Measurements from ENCODE around the gene ARHGAP22.

ARHGAP22 gene

DNA sequence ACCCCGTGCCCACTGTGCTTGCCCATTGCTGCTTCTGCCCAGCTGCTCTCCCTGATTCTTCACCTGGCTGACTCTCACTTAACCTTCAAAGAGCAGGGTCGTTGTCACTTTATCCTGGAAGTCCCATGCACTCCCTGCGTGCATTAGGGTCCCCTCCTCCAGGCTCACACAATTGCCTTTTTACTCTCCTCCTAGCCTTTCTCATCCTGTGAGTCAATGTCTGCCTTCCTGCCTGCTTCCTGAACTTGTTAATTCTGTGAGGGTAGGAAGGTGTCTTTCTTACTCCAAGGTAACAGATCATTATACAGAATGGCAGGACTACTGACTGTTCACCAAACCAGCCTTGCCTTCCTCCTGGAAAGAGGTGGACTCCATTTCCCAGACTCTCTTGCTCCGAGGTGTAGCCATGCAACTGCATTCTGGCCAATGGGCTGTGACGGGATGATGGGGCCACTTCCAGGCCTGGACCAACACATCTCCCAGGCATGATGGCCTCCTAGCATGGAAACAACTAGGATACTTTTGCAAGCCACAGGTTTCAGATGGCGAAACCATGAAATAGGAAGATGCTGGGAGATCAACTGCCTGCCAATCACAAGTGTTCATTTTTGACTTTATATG is 54.7 kb downstream of the ARHGAP22 start:
- no peak for DNase-seq

DNA sequence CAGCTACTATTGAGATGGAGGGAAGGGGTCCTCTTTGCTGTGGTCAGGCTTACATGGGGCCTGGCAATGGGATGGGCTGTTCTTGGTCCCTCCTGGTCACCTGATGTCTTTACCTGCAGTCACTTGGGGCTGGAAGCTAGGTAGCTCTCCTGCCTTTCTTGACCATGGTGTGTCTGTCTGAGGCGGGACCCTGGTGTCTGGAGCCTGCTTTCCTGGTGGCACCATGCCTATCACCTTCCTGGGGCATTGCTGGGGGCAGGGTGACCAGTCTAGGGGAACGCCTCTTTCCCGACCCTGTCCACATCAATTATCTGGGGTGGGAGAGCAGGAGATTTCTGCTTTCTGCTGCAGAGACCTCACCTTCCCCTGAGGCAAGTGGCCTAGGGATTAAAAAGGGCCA is 55.6 kb downstream of the ARHGAP22 start:
- DNase-seq, result no peak

DNA sequence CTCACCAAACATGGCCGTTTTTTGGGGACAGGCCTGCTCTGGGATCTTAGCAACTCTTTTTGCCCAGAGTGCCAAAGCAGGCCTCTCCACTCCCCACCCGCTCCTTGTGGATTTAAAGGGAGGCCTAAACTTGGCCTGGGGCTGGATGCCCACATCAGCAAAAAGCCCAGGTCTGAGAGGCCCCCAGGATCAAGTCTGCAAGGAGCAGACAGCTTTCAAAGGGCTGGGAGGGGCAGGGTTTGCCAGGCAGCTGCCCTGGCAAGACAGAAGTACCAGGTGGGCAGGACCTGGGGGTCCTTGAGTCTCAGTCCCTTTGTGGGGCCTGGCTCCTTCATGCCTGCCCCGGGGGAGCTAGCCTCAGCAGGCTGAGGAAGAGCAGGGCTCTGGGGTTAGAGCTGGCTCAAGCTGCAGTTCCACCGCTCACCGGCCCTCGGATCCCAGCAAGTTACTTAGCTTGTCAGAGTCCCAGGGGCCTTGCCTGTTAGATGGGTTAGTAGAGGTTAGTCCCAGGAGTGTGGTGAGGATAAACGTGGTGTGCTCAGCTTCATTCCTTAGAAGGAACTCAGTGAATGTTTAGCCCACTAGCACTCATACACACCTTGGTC is 56.2 kb downstream of the ARHGAP22 start:
- DNase-seq, result no peak

DNA sequence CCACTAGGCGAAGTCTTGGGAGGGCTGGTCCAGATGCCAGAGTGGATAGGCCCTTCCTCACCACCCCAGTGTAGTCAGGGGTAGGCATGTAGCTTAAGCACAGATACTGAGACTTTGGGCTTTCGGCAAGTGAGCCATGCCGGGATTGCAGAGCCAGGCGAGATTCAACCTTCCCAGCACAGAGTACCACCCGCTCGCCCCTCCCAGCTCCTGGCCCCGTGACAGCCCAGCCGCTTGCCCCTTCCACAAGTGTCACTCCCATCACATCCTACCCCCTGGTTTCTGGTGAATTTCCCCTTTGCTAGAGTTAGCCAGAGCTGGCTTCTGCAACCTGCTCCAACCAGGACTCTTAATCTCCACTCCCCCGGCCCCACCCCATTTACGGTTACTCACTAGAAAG is 56.9 kb downstream of the ARHGAP22 start:
- DNase-seq, result no peak

DNA sequence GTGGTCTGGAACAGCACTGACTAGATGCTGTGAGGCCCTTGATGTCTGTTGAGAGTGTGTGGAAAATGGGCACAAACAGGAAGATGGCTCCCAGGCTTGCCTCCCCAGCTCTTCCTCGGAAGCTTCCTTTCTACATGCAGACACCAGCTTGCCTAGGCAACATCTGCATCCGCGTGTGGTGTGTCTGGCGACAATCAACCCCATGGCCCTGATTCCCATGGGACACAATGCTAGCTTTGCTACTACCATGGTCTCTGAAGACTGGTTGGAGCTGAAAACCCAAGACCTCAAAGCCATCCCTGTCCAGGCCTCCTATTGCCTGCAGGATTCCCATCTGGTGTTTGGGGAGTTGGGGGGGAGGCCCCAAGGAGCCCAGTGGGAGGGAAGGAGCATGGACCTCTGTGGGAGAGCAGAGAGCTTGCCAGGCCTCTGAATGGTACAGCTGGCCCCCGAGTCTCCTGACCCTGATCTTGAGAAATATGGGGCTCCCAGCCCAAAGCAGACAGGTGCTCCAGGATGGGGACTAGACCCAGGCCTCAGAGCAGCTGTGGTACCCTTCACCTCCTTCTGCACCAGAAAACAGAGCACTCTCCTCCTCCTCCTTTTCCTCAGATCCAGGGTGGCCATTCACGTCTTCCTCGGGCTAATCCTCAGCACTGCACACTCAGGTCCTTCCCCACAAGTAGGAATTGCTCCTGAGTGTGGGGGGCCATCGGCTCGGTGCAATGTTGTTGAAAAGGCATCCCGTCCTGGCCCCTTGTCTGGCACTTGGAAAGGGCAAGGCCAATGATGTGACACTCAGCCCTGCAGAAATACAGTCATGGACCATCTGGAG is 57.6 kb downstream of the ARHGAP22 start:
- DNase-seq, result no peak

DNA sequence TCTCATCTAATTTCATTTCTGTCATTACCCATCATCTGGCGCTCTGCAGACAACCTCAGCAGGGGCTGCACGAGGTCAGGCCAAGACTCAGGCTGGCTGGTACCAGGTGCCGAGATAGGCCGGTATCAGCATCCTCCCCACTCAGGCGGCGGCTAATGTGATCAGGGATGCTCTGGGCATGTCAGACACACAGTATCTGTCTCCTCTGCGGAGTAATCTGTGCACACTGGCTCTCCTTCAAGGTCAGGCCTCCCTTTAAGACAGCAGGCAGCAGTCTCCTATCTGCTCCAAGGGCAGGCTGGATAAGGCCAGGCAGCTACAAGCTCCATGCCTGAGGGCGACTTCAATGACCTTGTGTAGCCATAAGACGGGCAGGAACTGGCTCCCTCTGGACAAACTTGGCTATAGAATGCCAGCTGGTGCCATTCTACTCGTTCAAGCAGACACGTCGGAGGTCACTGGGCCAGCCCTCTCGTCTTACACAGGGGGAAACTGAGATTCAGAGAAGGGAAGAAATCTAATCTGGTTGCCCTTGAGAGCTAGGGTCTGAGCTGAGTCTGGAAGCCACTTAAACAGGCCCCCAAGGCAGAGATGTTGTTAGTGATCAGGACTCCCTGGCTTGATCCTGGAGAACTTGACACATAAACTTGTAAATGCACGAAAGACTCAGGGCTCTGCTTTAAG is 59.3 kb downstream of the ARHGAP22 start:
- DNase-seq, result no peak

DNA sequence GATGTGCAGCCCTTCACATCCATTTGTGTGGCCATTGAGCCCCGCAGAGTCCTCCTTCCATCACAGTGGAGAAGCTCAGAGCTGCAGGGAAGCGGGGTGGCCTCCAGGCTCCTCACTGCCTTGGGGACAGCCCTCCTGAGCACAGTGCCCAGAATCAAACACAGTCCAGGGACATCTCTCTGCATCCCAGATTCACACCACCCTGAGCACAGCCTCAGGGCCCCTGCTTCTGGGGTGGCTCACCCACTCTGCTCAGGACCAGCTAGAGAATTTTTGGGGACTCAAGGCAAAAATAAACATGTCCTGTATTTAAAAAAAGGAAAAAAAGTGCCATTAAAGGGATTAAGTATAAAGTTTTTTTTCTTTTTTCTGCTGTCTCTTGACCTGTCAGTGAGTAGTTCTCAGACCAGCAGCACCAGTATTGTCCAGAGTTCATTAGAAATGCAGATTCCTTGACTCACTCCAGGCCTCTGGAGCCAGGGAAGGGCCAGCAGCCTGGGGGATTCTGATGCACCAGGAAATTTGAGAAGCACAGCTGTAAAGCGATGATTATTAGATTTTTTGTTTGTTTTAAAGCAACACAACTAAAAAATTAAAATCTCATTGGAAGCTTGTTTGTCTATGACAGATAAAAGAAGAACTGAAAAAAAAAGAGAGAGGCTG is 61.6 kb downstream of the ARHGAP22 start:
- no peak for DNase-seq

DNA sequence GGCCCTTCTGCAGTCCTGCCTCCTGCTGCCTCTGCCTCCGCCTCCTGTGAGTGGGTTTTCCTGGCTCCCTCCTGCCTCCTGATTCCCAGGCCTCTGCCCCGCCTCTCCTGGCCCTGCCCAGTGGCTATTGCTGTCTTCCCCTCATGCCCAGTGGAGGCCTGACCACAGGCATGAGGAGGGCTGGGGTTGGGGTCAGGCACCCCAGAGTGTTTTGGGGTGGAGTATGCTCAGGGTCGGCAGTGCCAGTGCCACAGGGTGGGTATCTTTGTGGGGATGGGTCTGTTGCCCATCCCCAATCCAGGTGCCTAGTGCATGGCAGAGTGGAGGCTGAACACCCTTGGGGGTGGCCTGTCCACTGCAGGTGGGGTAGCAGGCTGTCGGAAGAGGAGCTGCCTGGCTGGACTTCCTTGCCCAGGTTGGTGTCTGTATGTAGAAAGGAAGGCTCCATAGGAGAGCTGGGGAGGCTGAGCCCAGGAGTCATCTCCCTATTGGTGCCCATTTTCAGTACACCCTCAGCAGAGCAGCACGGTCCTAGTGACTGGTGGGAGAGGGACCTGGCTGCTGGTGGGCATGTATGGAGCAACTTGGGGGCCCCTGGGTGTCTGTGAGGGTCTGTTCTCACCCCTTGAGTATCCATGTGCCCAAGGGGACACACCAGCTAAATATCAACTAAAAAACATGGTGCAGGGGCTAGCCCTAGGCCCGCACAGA is 62.2 kb downstream of the ARHGAP22 start:
- no peak for DNase-seq

GRCh38 chr10:48541144-48541795 is 63.6 kb downstream of the ARHGAP22 start:
- DNase-seq, result no peak

GRCh38 chr10:48538611-48539010 is 66.3 kb downstream of the ARHGAP22 start:
- no peak for DNase-seq

DNA sequence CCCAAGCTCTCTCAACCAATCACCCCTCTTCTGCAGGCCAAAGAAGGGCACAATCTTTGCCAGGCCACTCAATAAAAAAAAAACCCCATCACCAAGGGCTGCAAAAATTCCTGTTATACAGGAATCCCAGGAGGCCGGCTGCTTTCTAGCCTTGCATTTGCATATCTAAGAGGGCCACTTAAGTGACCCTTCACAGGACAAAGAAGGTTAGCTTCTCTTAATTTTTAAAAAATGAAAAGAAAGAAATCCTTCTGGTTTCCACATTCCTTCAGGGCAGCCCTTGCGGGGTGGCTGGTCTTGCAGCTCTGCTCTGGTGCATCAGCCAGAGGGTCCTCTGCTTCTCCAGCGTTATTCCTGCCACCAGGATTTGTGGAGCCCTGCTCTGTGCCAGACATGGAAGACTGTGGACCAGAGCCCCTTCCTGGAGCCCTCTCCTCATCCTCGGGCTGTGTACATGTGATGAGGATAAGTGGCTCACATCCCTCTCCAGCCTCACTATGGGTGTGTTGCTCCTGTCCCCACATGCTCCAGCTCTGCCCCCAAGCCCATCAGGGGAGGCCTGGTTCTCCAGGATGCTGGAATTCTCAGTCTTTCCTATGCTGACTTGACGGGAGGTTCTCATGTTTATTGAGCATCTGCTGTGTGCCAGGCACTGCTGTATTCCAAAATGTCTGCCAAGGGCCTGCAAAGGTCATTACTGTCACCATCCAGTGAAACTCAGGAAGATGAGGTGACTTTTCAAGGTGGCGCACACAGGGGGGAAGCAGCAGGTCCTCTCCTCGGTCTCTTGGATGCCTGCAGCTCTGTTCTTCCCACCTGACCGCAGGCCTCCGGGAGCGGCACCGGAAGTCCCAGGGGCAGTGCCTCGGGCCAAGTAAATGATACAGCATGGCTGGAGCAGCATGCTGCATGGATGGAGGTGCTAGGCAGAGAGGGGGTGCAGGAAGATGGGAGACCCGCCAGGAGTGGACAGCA is 67.7 kb downstream of the ARHGAP22 start:
- DNase-seq, result no peak

DNA sequence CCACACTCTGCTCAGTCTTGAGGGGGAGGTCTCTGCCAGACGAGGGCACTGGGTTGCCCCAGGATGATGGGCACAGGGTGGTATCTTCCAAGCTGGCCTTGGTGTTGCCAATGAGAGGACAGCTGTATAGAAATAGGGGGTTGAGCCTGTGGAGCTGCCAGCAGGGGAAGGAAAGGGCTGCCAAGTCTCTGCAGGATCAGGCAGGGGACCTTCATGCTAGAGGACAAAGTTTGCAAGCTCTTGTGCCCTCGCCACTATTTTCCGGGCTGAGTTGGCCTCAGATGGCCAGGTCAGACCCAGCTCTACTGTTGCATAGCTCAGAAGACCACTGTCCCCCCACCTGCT is 68.7 kb downstream of the ARHGAP22 start:
- no peak for DNase-seq

- no peak for DNase-seq
These were observed 69.3 kb downstream of the ARHGAP22 start for GRCh38 chr10:48535416-48536155.

GRCh38 chr10:48533951-48534720 is 70.7 kb downstream of the ARHGAP22 start:
- no peak for DNase-seq

- DNase-seq, result no peak
These were observed 71.3 kb downstream of the ARHGAP22 start for GRCh38 chr10:48533540-48533939.

DNA sequence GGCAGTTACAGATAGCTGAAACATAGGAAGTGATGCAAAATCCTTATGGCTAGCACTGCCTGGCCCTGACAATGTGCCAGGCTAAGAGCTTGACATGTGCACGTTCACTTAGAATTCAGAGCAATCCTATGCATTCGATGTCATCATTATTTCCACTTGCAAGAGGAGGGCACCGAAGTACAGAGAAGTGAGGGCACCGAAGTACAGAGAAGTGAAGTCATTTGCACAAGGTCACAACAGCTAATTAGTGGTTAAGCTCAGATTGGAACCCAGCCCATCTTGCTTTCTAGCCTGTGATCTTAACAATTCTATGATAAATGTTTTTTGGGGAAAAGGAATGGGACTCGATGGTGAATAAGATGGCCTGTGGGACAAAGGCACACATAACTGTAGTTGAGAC is 73.4 kb downstream of the ARHGAP22 start:
- no peak for DNase-seq

- DNase-seq, result no peak
These were observed 75.5 kb downstream of the ARHGAP22 start for GRCh38 chr10:48529331-48529730.

DNA sequence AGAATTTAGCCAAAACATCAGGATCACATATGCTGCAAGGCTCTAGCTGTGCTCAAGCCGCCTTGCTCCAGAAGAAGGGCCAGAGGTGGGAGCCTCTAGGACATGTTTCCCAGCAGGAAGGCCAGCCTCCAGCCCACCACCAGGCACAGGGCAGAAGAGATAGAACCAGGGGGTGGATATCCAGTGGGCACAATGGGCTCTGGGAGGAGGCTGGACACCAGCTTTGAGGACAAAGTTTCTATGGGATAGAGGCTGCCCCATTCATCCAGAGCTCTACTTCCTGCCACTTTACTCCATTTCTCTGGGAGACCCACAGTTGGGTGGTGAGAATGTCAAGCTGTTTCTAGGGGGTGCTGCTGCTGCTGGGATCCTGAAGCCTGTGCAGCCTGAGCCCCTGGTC is 77.1 kb downstream of the ARHGAP22 start:
- DNase-seq, result no peak

DNA sequence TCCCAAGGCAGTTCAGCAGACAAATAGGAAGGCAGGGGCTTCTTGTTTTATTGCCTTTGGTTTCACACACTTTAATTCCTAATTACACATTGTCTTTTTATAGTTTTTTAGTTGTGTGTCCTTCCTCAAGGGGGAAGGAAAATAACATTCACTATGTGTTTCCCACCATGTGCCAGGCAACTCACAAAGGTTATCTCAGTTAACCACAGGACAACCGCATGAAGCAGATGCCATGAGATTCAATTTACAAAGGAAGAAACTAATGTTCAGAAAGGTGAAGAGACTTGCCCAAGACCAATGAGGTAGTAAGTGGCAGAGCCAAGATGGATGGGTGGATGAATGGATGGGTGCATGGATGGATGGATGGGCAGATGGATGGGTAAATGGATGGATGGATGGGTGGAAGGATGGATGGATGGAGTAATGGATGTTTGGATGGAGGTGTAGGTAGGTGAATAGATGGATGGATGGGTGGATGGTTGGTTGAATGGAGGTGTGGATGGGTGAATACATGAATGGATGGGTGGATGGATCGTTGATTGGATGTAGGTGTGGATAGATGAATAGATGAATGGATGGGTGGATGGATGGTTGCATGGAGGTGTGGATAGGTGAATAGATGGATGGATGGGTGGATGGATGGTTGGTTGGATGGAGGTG is 77.9 kb downstream of the ARHGAP22 start:
- DNase-seq, result no peak

Measured in OCI-M1 (cell line).